AG04450 (cell line): ENCODE measurements around the gene ADARB2. TPM values are rescaled to one million over a fixed set of nuclear protein-coding genes. Genes with fewer than 3 reads are reported as not detected.

Experiments used
- CTCF ChIA-PET: fragments of 300-600, 350-600 bp; formaldehyde crosslinking; extraction: SDS; loops from one replicate; lab custom pipeline; 2022; ENCODE audit warnings: antibody characterized with exemption, inconsistent platforms; lab: Charles Lee
- POLR2A ChIA-PET: fragments of 350-600 bp; formaldehyde crosslinking; extraction: SDS; loops from one replicate; lab custom pipeline; 2021; ENCODE audit warnings: antibody characterized with exemption, inconsistent platforms; lab: Yijun Ruan, JAX
- DNase-seq: peaks from one replicate; pipeline ENCODE4 v3.0.0-alpha.2; 2011; ENCODE audit warnings: low read depth, low spot score
- H3K27ac ChIP-seq: one replicate; pipeline ENCODE4 v1.5.1; 2012; ENCODE audit warnings: low read depth, low read length, control low read depth
- H3K27me3 ChIP-seq: one replicate; pipeline ENCODE4 v1.6.0; 2012; ENCODE audit warnings: low read length; ENCODE audit not compliant: control insufficient read depth, insufficient read depth
- H3K4me3 ChIP-seq: 2 replicates; pipeline ENCODE4 v1.5.1; 2011; ENCODE audit warnings: mild to moderate bottlenecking, low read depth, low read length, control low read depth
- H3K9me3 ChIP-seq: 2 replicates; pipeline ENCODE4 v1.5.1; 2012; ENCODE audit warnings: low read length; ENCODE audit not compliant: control insufficient read depth, insufficient read depth
- polyA plus RNA-seq: library from polyadenylated mRNA; depleted of rRNA; stranded (reverse); fragments of >200 nt; gene quantifications from 2 replicates; pipeline ENCODE4 v1.2.3, GENCODE V29; 2011
- TF ChIP-seq, protein P1 (sequence below): IDR thresholded peaks from 2 replicates; pipeline ENCODE4 v1.5.1; 2011; ENCODE audit warnings: low read depth, low read length, control low read depth, inconsistent platforms

The ADARB2 gene
- polyA plus RNA-seq, 1 experiment: not detected

DNA sequence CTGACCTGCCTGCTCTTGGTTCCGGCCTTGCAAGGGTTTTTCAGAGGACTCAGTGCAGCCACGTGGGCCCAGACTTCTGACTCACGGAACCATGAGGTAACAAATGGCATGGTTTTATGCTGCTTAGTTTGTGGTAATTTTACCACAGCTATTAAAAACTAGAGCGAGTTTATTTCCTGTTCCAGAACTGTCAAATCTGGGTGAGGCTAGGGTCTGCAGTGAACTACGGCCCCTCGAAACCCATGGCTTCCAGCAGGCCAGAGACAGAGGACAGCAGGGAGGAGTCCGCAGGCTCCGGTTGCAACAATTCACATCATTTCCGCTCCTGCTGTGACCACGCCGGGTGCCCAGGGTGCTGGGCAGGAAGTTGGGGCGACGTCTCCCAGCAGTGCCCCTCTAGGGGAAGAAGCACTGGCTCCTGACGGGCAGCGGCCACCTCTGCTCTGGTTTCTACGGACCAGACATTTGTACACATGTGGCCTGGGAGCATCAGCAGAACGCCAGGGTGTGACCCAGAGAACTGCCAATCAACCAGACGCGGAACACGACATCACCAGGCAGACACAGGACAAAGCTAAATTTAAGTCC, 74.8 kb downstream of the ADARB2 start:
- H3K27me3 ChIP-seq: no peaks in the 10 kb centered on the region
- no peak overlapping the region for H3K27ac ChIP-seq
- peaks cover 80% of the 10 kb centered on the region for H3K9me3 ChIP-seq
- CTCF ChIA-PET: no interaction called here
- no peak overlapping the region for H3K4me3 ChIP-seq
- no peak for DNase-seq
- POLR2A ChIA-PET: no interaction called here
- TF ChIP-seq, protein P1, sequence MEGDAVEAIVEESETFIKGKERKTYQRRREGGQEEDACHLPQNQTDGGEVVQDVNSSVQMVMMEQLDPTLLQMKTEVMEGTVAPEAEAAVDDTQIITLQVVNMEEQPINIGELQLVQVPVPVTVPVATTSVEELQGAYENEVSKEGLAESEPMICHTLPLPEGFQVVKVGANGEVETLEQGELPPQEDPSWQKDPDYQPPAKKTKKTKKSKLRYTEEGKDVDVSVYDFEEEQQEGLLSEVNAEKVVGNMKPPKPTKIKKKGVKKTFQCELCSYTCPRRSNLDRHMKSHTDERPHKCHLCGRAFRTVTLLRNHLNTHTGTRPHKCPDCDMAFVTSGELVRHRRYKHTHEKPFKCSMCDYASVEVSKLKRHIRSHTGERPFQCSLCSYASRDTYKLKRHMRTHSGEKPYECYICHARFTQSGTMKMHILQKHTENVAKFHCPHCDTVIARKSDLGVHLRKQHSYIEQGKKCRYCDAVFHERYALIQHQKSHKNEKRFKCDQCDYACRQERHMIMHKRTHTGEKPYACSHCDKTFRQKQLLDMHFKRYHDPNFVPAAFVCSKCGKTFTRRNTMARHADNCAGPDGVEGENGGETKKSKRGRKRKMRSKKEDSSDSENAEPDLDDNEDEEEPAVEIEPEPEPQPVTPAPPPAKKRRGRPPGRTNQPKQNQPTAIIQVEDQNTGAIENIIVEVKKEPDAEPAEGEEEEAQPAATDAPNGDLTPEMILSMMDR: no peak

DNA sequence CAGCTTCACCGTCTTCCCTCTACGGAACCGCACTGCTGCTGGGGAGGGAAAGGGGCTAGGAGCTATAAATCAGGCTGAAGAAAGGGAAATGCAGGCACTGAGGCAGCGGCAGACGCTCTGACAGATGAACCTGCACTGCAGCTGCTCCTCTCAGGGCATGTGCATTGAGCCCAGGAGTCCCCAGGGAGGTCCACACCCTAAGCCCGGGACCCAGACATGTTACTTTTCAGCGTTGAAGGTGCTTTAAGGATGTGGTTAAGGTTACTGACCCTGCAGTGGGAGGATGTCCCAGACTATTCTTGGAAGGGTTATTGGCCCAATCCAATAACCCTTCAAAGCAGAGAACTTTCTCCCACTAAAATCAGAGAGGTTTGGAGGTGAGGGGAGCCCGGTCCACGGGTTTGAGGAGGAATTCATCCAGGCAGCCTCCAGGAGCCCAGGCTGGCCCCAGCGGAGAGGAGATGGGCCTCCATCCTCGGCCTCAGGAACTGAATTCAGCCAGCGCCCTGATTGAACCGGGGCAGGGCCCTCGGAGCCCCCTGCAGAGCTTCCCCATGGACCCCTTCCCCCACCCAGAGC, 75.4 kb downstream of the ADARB2 start:
- H3K27ac ChIP-seq: no peak overlapping the region
- TF ChIP-seq, protein P1: no peak
- no peak for DNase-seq
- no peak overlapping the region for H3K4me3 ChIP-seq
- ChIA-PET POLR2A (no interaction called here), CTCF (no interaction called here)
- peaks cover 83% of the 10 kb centered on the region for H3K9me3 ChIP-seq
- H3K27me3 ChIP-seq: no peaks in the 10 kb centered on the region

DNA sequence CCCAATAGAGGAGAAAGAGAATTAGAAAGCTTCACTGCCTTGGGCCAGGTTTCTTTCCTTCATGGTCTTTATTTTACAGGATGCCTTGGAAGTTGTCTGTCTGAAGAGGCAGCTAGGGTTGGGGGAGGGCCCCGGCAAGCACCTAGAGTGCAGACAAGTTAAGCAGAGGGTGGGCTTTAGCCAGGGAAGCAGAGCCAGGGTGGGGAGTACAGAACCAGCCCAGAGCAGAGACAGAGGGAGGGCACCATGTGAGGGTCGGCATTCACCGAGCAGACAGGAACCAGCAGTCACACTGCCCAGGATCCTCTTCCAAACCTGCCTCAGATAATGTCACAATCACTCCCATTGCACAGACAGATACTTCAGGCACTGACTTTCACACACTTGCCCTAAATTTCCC, 75.9 kb downstream of the ADARB2 start:
- DNase-seq: no peak
- ChIA-PET POLR2A (no interaction called here), CTCF (no interaction called here)
- no peak overlapping the region for H3K4me3 ChIP-seq
- no peaks in the 10 kb centered on the region for H3K27me3 ChIP-seq
- H3K27ac ChIP-seq: no peak overlapping the region
- peaks cover 80% of the 10 kb centered on the region for H3K9me3 ChIP-seq
- TF ChIP-seq, protein P1: no peak

DNA sequence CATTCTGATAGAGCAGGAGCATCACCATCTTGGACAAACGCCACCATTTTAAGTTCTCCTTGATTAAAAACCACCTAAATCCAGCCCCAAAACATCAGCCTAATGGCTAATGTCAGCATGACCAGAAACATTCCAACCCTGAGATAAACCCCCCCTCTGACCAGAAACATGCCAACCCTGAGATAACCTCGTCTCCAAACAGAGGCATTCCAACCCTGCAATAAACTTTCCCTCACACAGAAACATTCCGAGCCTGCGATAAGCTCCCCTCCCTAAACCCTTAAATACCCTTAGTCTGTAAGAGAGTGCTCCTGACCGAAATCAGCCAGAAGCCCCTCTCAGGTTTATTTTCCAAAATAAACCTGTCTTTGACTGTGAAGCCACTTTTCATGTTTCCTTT, 76.5 kb downstream of the ADARB2 start:
- no peak overlapping the region for H3K4me3 ChIP-seq
- DNase-seq: no peak
- POLR2A ChIA-PET: no interaction called here
- TF ChIP-seq, protein P1: no peak
- H3K27me3 ChIP-seq: no peaks in the 10 kb centered on the region
- no peak overlapping the region for H3K27ac ChIP-seq
- CTCF ChIA-PET: no interaction called here
- peaks cover 74% of the 10 kb centered on the region for H3K9me3 ChIP-seq

DNA sequence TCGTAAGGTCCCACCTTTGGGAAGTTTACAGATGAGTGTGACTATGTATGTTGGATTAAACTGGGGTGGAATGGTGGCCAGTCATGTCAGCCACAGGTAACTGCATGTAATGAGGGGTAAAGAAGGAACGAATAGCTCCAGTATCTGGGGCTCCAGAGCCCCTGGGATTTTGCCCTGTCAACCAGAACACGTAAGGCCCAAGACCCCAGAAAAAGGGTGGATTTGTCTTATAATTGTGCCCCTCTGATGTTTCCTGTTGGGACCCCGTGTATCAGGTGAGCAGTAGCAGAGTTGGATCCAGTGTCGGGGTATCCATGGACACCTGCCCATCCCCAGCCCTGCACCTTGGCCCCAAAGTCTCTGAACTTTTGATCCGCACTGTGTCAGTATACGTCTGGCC, 76.9 kb downstream of the ADARB2 start:
- peaks cover 70% of the 10 kb centered on the region for H3K9me3 ChIP-seq
- no peak overlapping the region for H3K27ac ChIP-seq
- TF ChIP-seq, protein P1: no peak
- DNase-seq: no peak
- ChIA-PET CTCF (no interaction called here), POLR2A (no interaction called here)
- no peak overlapping the region for H3K4me3 ChIP-seq
- H3K27me3 ChIP-seq: no peaks in the 10 kb centered on the region
